ENCODE results near the gene ADAMTS19.
"Not testable (repeated sequence)": the region's sequence is repeated elsewhere in the genome, so short reads cannot be mapped to it uniquely, and the experiment has no call there.

Gene ADAMTS19
- total RNA-seq, result 0 to 0.07 (median 0) reads per million in 9 experiments

- H3K27me3 Mint-ChIP-seq, result peaks cover 23 to 45% of the 10 kb centered on the region in 2 donors
- H3K4me1 Mint-ChIP-seq (ENCODE audit: low read depth in 2 of 2), result peaks cover 2 to 4% of the 10 kb centered on the region in 2 donors
- DNase-seq (no peak), ATAC-seq (replicated peaks) (no peak)
- no peak within 1 kb of the TSS for H3K4me3 Mint-ChIP-seq
- H3K9me3 Mint-ChIP-seq, result peaks cover 0 to 8% of the 10 kb centered on the region in 2 donors
- H3K27ac Mint-ChIP-seq, result no peak within 1 kb of the TSS
- no peaks in the 10 kb centered on the region for H3K36me3 Mint-ChIP-seq (ENCODE audit: insufficient read depth)
Observed at GRCh38 chr5:129459777-129460671, at the start of gene ADAMTS19. ADAMTS19 (plus strand) TSS chr5:129460298; CDS start chr5:129460392, 94 bp downstream.

GRCh38 chr5:129410488-129410887 is 49.6 kb upstream of the ADAMTS19 start:
- Mint-ChIP-seq H3K27me3 (no peaks in the 10 kb centered on the region), H3K36me3 (ENCODE audit: insufficient read depth) (no peaks in the 10 kb centered on the region), H3K9me3 (peaks cover 0 to 3% of the 10 kb centered on the region in 2 donors), H3K4me1 (ENCODE audit: low read depth in 2 of 2) (no peaks in the 10 kb centered on the region), H3K4me3 (no peak overlapping the region), H3K27ac (no peak overlapping the region)
- DNase-seq (no peak), ATAC-seq (replicated peaks) (no peak)

GRCh38 chr5:129412721-129413120 is 47.4 kb upstream of the ADAMTS19 start:
- DNase-seq, result no peak
- ATAC-seq (replicated peaks), result no peak
- no peak overlapping the region for H3K27ac Mint-ChIP-seq
- H3K36me3 Mint-ChIP-seq (ENCODE audit: insufficient read depth), result no peaks in the 10 kb centered on the region
- no peaks in the 10 kb centered on the region for H3K4me1 Mint-ChIP-seq (ENCODE audit: low read depth in 2 of 2)
- H3K4me3 Mint-ChIP-seq, result no peak overlapping the region
- peaks cover 0 to 5% of the 10 kb centered on the region in 2 donors for H3K9me3 Mint-ChIP-seq
- H3K27me3 Mint-ChIP-seq, result no peaks in the 10 kb centered on the region

- no peaks in the 10 kb centered on the region for H3K4me1 Mint-ChIP-seq (ENCODE audit: low read depth in 2 of 2)
- H3K27ac Mint-ChIP-seq, result no peak overlapping the region
- no peak overlapping the region for H3K4me3 Mint-ChIP-seq
- no peaks in the 10 kb centered on the region for H3K36me3 Mint-ChIP-seq (ENCODE audit: insufficient read depth)
- H3K9me3 Mint-ChIP-seq, result peaks cover 0 to 5% of the 10 kb centered on the region in 2 donors
- DNase-seq, result no peak
- no peak for ATAC-seq (replicated peaks)
- no peaks in the 10 kb centered on the region for H3K27me3 Mint-ChIP-seq
Observed at GRCh38 chr5:129413570-129413969, 46.5 kb upstream of the ADAMTS19 start.

- no peaks in the 10 kb centered on the region for H3K4me1 Mint-ChIP-seq (ENCODE audit: low read depth in 2 of 2)
- H3K27ac Mint-ChIP-seq, result no peak overlapping the region
- H3K9me3 Mint-ChIP-seq, result peaks cover 0 to 3% of the 10 kb centered on the region in 2 donors
- ATAC-seq (replicated peaks) (no peak), DNase-seq (no peak)
- H3K27me3 Mint-ChIP-seq, result no peaks in the 10 kb centered on the region
- no peak overlapping the region for H3K4me3 Mint-ChIP-seq
- H3K36me3 Mint-ChIP-seq (ENCODE audit: insufficient read depth), result no peaks in the 10 kb centered on the region
Observed at GRCh38 chr5:129419292-129419691, 40.8 kb upstream of the ADAMTS19 start.

- no peak for DNase-seq
- no peak overlapping the region for H3K27ac Mint-ChIP-seq
Observed at GRCh38 chr5:129425031-129425430, 35.1 kb upstream of the ADAMTS19 start.

GRCh38 chr5:129426071-129426470 is 34.0 kb upstream of the ADAMTS19 start:
- H3K27ac Mint-ChIP-seq, result no peak overlapping the region
- no peak for ATAC-seq (replicated peaks)
- no peaks in the 10 kb centered on the region for H3K27me3 Mint-ChIP-seq
- H3K9me3 Mint-ChIP-seq, result peaks cover 0 to 3% of the 10 kb centered on the region in 2 donors
- no peak overlapping the region for H3K4me3 Mint-ChIP-seq
- H3K36me3 Mint-ChIP-seq (ENCODE audit: insufficient read depth), result no peaks in the 10 kb centered on the region
- DNase-seq, result no peak
- H3K4me1 Mint-ChIP-seq (ENCODE audit: low read depth in 2 of 2), result no peaks in the 10 kb centered on the region

More at GRCh38 chr5:129425031-129425430, 35.1 kb upstream of the ADAMTS19 start:
- Mint-ChIP-seq H3K9me3 (peaks cover 0 to 3% of the 10 kb centered on the region in 2 donors), H3K4me1 (ENCODE audit: low read depth in 2 of 2) (no peaks in the 10 kb centered on the region), H3K36me3 (ENCODE audit: insufficient read depth) (no peaks in the 10 kb centered on the region), H3K4me3 (no peak overlapping the region), H3K27me3 (no peaks in the 10 kb centered on the region)
- ATAC-seq (replicated peaks), result no peak

- not testable (repeated sequence) for H3K9me3 Mint-ChIP-seq, H3K4me3 Mint-ChIP-seq
Observed at GRCh38 chr5:129428636-129429035, 31.5 kb upstream of the ADAMTS19 start.

GRCh38 chr5:129431406-129431805 is 28.7 kb upstream of the ADAMTS19 start:
- no peaks in the 10 kb centered on the region for H3K27me3 Mint-ChIP-seq
- H3K27ac Mint-ChIP-seq, result no peak overlapping the region
- H3K36me3 Mint-ChIP-seq (ENCODE audit: insufficient read depth), result no peaks in the 10 kb centered on the region
- DNase-seq (no peak), ATAC-seq (replicated peaks) (no peak)
- no peaks in the 10 kb centered on the region for H3K4me1 Mint-ChIP-seq (ENCODE audit: low read depth in 2 of 2)
- no peak overlapping the region for H3K4me3 Mint-ChIP-seq
- no peaks in the 10 kb centered on the region for H3K9me3 Mint-ChIP-seq

More at GRCh38 chr5:129428636-129429035, 31.5 kb upstream of the ADAMTS19 start:
- H3K4me1 Mint-ChIP-seq (ENCODE audit: low read depth in 2 of 2); H3K36me3 Mint-ChIP-seq (ENCODE audit: insufficient read depth); ATAC-seq (replicated peaks); H3K27me3 Mint-ChIP-seq; H3K27ac Mint-ChIP-seq; DNase-seq: not testable (repeated sequence)

GRCh38 chr5:129438322-129438721 is 21.8 kb upstream of the ADAMTS19 start:
- DNase-seq, result no peak
- H3K27me3 Mint-ChIP-seq, result no peaks in the 10 kb centered on the region
- H3K27ac Mint-ChIP-seq, result no peak overlapping the region
- no peak overlapping the region for H3K4me3 Mint-ChIP-seq
- no peaks in the 10 kb centered on the region for H3K36me3 Mint-ChIP-seq (ENCODE audit: insufficient read depth)
- ATAC-seq (replicated peaks), result no peak
- H3K4me1 Mint-ChIP-seq (ENCODE audit: low read depth in 2 of 2), result no peaks in the 10 kb centered on the region
- peaks cover 0 to 2% of the 10 kb centered on the region in 2 donors for H3K9me3 Mint-ChIP-seq

GRCh38 chr5:129440424-129440823 is 19.7 kb upstream of the ADAMTS19 start:
- ATAC-seq (replicated peaks) (no peak), DNase-seq (no peak)
- no peaks in the 10 kb centered on the region for H3K36me3 Mint-ChIP-seq (ENCODE audit: insufficient read depth)
- H3K27ac Mint-ChIP-seq, result no peak overlapping the region
- H3K27me3 Mint-ChIP-seq, result no peaks in the 10 kb centered on the region
- peaks cover 0 to 2% of the 10 kb centered on the region in 2 donors for H3K9me3 Mint-ChIP-seq
- no peaks in the 10 kb centered on the region for H3K4me1 Mint-ChIP-seq (ENCODE audit: low read depth in 2 of 2)
- H3K4me3 Mint-ChIP-seq, result no peak overlapping the region

- peaks cover 0 to 2% of the 10 kb centered on the region in 2 donors for H3K9me3 Mint-ChIP-seq
- H3K4me1 Mint-ChIP-seq (ENCODE audit: low read depth in 2 of 2), result no peaks in the 10 kb centered on the region
- no peak overlapping the region for H3K4me3 Mint-ChIP-seq
- ATAC-seq (replicated peaks) (no peak), DNase-seq (no peak)
- no peaks in the 10 kb centered on the region for H3K27me3 Mint-ChIP-seq
- no peaks in the 10 kb centered on the region for H3K36me3 Mint-ChIP-seq (ENCODE audit: insufficient read depth)
- H3K27ac Mint-ChIP-seq, result no peak overlapping the region
Observed at GRCh38 chr5:129441096-129441495, 19.0 kb upstream of the ADAMTS19 start.

GRCh38 chr5:129445379-129445778 is 14.7 kb upstream of the ADAMTS19 start:
- H3K9me3 Mint-ChIP-seq, result peaks cover 0 to 5% of the 10 kb centered on the region in 2 donors
- DNase-seq (no peak), ATAC-seq (replicated peaks) (no peak)
- no peaks in the 10 kb centered on the region for H3K4me1 Mint-ChIP-seq (ENCODE audit: low read depth in 2 of 2)
- no peaks in the 10 kb centered on the region for H3K27me3 Mint-ChIP-seq
- H3K4me3 Mint-ChIP-seq, result no peak overlapping the region
- H3K27ac Mint-ChIP-seq, result no peak overlapping the region
- no peaks in the 10 kb centered on the region for H3K36me3 Mint-ChIP-seq (ENCODE audit: insufficient read depth)

GRCh38 chr5:129447968-129448367 is 12.1 kb upstream of the ADAMTS19 start:
- no peak for DNase-seq
- H3K27me3 Mint-ChIP-seq, result no peaks in the 10 kb centered on the region
- no peak overlapping the region for H3K4me3 Mint-ChIP-seq
- no peak overlapping the region for H3K27ac Mint-ChIP-seq
- H3K4me1 Mint-ChIP-seq (ENCODE audit: low read depth in 2 of 2), result no peaks in the 10 kb centered on the region
- H3K36me3 Mint-ChIP-seq (ENCODE audit: insufficient read depth), result no peaks in the 10 kb centered on the region
- peaks cover 7 to 9% of the 10 kb centered on the region in 2 donors for H3K9me3 Mint-ChIP-seq
- no peak for ATAC-seq (replicated peaks)

Measured in effector memory CD8-positive, alpha-beta T cell (primary cell).